Panc1 (cell line): ENCODE results near the gene KRTAP4-16. TPM values are rescaled to one million over a fixed set of nuclear protein-coding genes. Genes with fewer than 3 reads are reported as not detected.
"Not testable (repeated sequence)": the region's sequence is repeated elsewhere in the genome, so short reads cannot be mapped to it uniquely, and the experiment has no call there.

Source experiments
- ATAC-seq: fragments of 200-7000 bp; cut with Tn5 transposase; 2 replicates; pipeline ENCODE4 v1.9.1; 2020; ENCODE audit warnings: mild to moderate bottlenecking, moderate library complexity
- BruUV-seq: library from RNA; stranded (reverse); fragments of 400-500 nt; replicated peaks from 2 replicates; lab custom pipeline; 2021; lab: Mats Ljungman, UMichigan
- CTCF ChIA-PET: fragments of 300-600 bp; sonication (Branson Sonifier 250); formaldehyde crosslinking; loops from one replicate; lab custom pipeline; 2022; ENCODE audit warnings: antibody characterized with exemption; lab: Charles Lee
- POLR2A ChIA-PET: fragments of 300-600 bp; sonication (Branson Sonifier 250); formaldehyde crosslinking; loops from one replicate; lab custom pipeline; 2022; ENCODE audit warnings: antibody characterized with exemption; lab: Charles Lee
- DNase-seq: peaks from one replicate; pipeline ENCODE4 v3.0.0-alpha.2; 2010; ENCODE audit warnings: low read depth, low spot score
- H3K27ac ChIP-seq: 2 replicates; pipeline ENCODE4 v1.5.1; 2011; ENCODE audit warnings: mild to moderate bottlenecking, low read length, inconsistent platforms
- H3K27me3 ChIP-seq: fragments of 200-500 bp; sonication (Bioruptor generic); 2 replicates; pipeline ENCODE4 v1.6.0; 2014; ENCODE audit warnings: low read length, inconsistent platforms; ENCODE audit not compliant: control insufficient read depth, insufficient read depth
- H3K36me3 ChIP-seq: fragments of 200-500 bp; sonication (Bioruptor generic); 2 replicates; pipeline ENCODE4 v1.5.1; 2014; ENCODE audit warnings: inconsistent platforms, mild to moderate bottlenecking, low read length, moderate library complexity; ENCODE audit not compliant: control insufficient read depth, insufficient read depth
- H3K4me1 ChIP-seq: 2 replicates; pipeline ENCODE4 v1.5.1; 2011; ENCODE audit warnings: inconsistent platforms, mild to moderate bottlenecking, low read length, moderate library complexity; ENCODE audit not compliant: control insufficient read depth, insufficient read depth
- H3K4me3 ChIP-seq, 2 experiments: 2 replicates each; pipeline ENCODE4 v1.5.1; 2011 to 2012; ENCODE audit warnings: low read depth in 2 of 2, low read length in 2 of 2, mild to moderate bottlenecking in 2 of 2, inconsistent platforms in 1 of 2, moderate library complexity in 1 of 2
- H3K9me3 ChIP-seq: fragments of 200-500 bp; sonication (Bioruptor generic); 2 replicates; pipeline ENCODE4 v1.5.1; 2014; ENCODE audit warnings: low read depth, mild to moderate bottlenecking, inconsistent platforms, low read length, moderate library complexity; ENCODE audit not compliant: control insufficient read depth, insufficient read depth
- POLR2AphosphoS5 ChIP-seq: IDR thresholded peaks from 2 replicates; pipeline ENCODE4 v1.6.1; 2012; ENCODE audit warnings: mild to moderate bottlenecking, low read depth, low read length, moderate library complexity
- SIN3A ChIP-seq: IDR thresholded peaks from 2 replicates; pipeline ENCODE4 v1.6.1; 2012; ENCODE audit warnings: low read depth, mild to moderate bottlenecking, low read length, moderate library complexity, borderline replicate concordance; ENCODE audit not compliant: insufficient read depth
- TCF7L2 ChIP-seq: IDR thresholded peaks from 2 replicates; pipeline ENCODE4 v1.6.1; 2011; ENCODE audit warnings: mild to moderate bottlenecking, low read depth, low read length, inconsistent platforms
- in situ Hi-C: cut with HindIII; loops from 2 replicates; pipeline ENCODE4 v1.10.0; 2016; ENCODE audit warnings: low sequenced_read_pairs, low pct_unique_long_range_greater_than_20kb
- intact Hi-C: fragments of 100-400 bp; cut with micrococcal nuclease; formaldehyde crosslinking; loops from one replicate; pipeline ENCODE4 v1.10.0; 2022; ENCODE audit not compliant: unreplicated experiment
- total RNA-seq: library from RNA; stranded (reverse); gene quantifications from one replicate; pipeline ENCODE4 v1.2.1, GENCODE V29; 2021; ENCODE audit not compliant: unreplicated experiment
- TF ChIP-seq, protein P1 (sequence below): fragments of 450-650 bp; IDR thresholded peaks from 2 replicates; pipeline ENCODE4 v1.5.1; 2017; ENCODE audit warnings: mild to moderate bottlenecking
- TF ChIP-seq, protein P2 (sequence below), 2 experiments: IDR thresholded peaks; 2 replicates each; pipeline ENCODE4 v1.6.1; 2011 to 2012; ENCODE audit warnings: low read depth in 2 of 2, control low read depth in 1 of 2, low read length in 1 of 2, mild to moderate bottlenecking in 1 of 2, moderate library complexity in 1 of 2; ENCODE audit not compliant: insufficient read depth in 1 of 2

KRTAP4-16 gene
- total RNA-seq, 1 experiment from 2014 or later = not detected

DNA sequence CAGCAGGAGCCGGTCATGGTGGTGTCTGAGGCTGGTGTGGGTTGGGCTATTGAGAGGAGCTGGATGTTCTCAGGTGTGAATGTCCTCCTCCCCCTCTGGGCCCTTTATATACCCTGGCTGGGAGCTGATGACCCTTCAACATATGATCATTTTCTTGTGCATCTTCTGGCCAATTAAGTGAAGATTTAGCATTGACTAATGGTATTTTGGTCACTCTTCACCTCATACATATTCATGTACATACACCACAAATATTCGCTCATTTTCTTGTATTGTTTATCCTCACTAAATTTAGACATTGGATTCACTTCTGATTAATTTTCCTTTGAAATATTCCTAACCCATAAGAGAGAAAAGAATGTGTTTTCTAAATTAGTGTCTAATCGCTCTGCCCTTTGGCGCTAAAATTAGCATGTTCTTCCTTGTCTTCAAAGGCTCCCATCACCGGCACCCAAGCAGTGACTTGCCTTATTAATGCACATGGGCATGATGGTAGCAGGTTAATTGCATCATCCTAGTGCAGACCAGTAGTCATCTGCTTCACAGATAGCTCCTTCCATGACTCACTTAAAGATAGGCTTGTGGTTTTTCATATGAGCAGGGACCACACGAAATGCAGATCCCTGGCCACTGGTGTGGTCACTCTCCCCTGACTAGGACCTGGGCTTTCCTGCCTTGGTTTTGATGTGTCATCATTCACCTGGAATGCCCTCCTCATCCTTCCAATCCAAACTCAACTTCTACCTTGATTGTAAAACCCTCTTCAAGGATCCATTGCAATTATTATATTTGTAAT is 36.0 kb downstream of the KRTAP4-16 start, which contains the start of gene KRTAP2-4:
KRTAP2-4 (minus strand) TSS at position 51 of the 796 bp plus-strand sequence; CDS start at position 17, 34 bp downstream.
- TF ChIP-seq, protein P1, sequence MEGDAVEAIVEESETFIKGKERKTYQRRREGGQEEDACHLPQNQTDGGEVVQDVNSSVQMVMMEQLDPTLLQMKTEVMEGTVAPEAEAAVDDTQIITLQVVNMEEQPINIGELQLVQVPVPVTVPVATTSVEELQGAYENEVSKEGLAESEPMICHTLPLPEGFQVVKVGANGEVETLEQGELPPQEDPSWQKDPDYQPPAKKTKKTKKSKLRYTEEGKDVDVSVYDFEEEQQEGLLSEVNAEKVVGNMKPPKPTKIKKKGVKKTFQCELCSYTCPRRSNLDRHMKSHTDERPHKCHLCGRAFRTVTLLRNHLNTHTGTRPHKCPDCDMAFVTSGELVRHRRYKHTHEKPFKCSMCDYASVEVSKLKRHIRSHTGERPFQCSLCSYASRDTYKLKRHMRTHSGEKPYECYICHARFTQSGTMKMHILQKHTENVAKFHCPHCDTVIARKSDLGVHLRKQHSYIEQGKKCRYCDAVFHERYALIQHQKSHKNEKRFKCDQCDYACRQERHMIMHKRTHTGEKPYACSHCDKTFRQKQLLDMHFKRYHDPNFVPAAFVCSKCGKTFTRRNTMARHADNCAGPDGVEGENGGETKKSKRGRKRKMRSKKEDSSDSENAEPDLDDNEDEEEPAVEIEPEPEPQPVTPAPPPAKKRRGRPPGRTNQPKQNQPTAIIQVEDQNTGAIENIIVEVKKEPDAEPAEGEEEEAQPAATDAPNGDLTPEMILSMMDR = no peak
- TF ChIP-seq POLR2AphosphoS5 = no peak
- no peak for TF ChIP-seq TCF7L2
- TF ChIP-seq SIN3A = no peak
- TF ChIP-seq, protein P2, sequence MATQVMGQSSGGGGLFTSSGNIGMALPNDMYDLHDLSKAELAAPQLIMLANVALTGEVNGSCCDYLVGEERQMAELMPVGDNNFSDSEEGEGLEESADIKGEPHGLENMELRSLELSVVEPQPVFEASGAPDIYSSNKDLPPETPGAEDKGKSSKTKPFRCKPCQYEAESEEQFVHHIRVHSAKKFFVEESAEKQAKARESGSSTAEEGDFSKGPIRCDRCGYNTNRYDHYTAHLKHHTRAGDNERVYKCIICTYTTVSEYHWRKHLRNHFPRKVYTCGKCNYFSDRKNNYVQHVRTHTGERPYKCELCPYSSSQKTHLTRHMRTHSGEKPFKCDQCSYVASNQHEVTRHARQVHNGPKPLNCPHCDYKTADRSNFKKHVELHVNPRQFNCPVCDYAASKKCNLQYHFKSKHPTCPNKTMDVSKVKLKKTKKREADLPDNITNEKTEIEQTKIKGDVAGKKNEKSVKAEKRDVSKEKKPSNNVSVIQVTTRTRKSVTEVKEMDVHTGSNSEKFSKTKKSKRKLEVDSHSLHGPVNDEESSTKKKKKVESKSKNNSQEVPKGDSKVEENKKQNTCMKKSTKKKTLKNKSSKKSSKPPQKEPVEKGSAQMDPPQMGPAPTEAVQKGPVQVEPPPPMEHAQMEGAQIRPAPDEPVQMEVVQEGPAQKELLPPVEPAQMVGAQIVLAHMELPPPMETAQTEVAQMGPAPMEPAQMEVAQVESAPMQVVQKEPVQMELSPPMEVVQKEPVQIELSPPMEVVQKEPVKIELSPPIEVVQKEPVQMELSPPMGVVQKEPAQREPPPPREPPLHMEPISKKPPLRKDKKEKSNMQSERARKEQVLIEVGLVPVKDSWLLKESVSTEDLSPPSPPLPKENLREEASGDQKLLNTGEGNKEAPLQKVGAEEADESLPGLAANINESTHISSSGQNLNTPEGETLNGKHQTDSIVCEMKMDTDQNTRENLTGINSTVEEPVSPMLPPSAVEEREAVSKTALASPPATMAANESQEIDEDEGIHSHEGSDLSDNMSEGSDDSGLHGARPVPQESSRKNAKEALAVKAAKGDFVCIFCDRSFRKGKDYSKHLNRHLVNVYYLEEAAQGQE (IDR thresholded peaks at IDR 0.05; ENCODE audit: insufficient read depth in 1 of 2, low read depth in 2 of 2, low read length in 1 of 2) = no peak
- no peaks in the 10 kb centered on the region for H3K36me3 ChIP-seq
- no peak for ATAC-seq
- CTCF ChIA-PET = no interaction called here
- H3K9me3 ChIP-seq = no peaks in the 10 kb centered on the region
- in situ Hi-C loops (no loop called here), intact Hi-C loops (no loop called here)
- POLR2A ChIA-PET = no interaction called here
- no peaks in the 10 kb centered on the region for H3K27me3 ChIP-seq
- no peak within 1 kb of the TSS for H3K4me3 ChIP-seq
- no TSS peak for BruUV-seq
- DNase-seq = no peak
- no peak within 1 kb of the TSS for H3K27ac ChIP-seq
- no peaks in the 10 kb centered on the region for H3K4me1 ChIP-seq

DNA sequence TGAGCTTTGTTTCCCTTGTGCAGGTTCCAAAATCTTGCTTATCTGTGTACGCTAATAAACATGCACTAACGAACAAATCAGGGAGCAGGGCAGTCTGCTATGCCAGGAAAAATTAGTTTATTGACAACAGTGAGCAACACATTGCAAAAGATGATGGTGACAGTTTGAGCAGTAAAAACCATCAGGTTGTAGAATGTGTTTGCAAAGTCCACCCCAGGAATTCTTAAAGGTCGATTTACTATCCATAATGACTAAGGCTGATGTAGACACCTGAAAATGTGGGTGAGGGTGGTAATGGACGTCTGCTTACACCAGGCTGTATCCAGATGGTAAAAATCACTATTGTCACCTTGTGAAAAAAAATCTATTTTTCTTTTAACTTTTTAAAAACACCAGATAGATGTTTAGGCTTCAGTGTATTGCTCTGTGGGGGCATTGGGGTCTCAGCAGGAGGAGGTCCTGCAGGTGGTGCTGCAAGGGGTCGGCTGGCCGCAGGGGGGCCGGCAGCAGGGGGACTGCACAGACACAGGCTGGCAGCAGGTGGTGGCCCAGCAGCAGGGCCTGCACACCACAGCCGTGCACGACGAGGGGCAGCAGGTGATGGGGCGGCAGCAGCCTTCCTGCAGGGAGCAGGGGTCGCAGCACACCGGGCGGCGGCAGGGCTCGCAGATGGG is 36.9 kb downstream of the KRTAP4-16 start:
- POLR2A ChIA-PET, BruUV-seq, in situ Hi-C loops: not testable (repeated sequence)

More for the DNA sequence above, 36.9 kb downstream of the KRTAP4-16 start:
- H3K36me3 ChIP-seq, H3K27ac ChIP-seq, ATAC-seq, intact Hi-C loops, H3K27me3 ChIP-seq, H3K4me1 ChIP-seq, H3K4me3 ChIP-seq, DNase-seq, H3K9me3 ChIP-seq: not testable (repeated sequence)
- CTCF ChIA-PET = interaction anchor here (0.7 kb wide), 1 partner anchor 8 kb away, joined by 3 read pairs; no protein-coding TSS in a partner anchor
